NCI-H2227 (cell line): ENCODE measurements around the gene SCEL.
"Not testable (repeated sequence)": the region's sequence is repeated elsewhere in the genome, so short reads cannot be mapped to it uniquely, and the experiment has no call there.

Experiments
- DNase-seq: peaks from one replicate; lab custom pipeline; 2025; ENCODE audit not compliant: unreplicated experiment; lab: John Stamatoyannopoulos, UW

Gene SCEL

DNA sequence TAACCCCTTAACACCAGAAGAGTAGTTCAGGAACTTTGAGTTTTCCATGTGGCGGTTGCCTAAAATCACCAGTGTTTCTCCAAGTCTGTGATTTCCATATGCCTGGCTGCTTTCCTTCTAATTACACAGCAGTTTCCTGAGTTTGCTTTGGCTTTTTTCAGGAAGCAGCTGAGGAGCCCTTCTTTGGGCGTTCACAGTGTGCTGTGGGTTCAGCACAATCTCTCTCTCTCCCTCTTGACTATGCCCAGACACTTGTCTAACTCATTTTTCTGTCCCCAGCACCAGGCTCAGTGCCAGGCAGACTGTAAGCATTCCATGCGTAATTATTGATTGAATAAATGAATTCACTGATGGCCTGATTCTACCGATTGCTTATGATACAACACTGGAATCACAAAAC is 19.7 kb downstream of the SCEL start:
- no peak for DNase-seq

DNA sequence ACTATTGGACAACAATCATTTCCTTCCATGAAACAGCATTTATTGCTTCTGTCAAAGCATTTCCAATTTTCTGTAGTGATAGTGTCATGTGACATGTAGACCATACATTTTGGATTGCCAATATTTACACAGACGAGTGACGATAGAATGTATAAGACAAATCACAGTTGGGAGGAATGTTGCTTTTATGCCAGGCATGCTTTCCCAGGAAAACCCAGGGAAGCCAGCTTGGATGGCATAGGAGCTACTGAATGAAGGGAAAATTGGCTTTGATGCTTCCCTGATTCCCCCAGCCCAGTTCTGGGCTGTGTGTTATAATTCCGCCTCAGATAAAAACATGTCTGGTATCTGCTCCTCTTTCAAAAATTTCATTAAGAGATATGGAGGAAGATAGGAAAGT is 22.5 kb downstream of the SCEL start:
- DNase-seq: no peak

DNA sequence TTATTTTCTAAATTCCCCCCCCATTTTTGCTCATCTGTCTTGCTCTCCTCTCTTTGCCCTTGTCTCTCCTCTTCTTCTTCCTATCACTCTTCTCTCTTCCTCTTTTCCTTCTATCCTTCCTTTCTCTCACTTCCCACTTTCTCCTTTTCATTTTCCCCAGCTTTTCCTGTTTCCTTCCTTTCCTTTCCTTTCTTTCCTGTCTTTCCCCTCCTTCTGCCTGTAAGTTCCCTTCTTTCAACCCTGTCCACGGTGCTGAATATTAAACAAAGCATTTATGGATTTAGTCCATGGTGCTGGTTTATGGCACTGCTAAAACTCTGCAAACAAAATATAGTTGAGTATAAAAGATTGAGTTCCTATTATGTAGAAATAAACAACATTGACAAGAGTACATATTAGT is 27.6 kb downstream of the SCEL start:
- DNase-seq: no peak

DNA sequence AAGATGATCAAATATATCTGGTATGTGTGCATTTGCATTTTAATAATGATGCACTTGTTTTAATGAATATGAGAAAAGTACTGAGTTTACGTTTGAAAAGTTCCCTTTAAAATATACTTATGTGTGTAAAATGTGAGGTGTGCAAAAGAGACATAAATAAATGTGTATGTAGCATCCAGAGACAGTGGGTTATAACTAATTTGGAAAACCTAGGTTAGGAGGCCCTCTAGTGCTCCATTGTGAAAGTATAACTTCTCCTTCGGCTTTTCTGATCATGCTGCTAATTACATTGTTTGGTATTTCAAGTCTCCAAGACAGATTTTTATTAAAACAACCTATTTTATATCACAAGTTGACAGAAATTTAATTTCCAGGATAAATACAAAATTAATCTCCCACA is 30.1 kb downstream of the SCEL start:
- peak; percentile 9 for DNase-seq

DNA sequence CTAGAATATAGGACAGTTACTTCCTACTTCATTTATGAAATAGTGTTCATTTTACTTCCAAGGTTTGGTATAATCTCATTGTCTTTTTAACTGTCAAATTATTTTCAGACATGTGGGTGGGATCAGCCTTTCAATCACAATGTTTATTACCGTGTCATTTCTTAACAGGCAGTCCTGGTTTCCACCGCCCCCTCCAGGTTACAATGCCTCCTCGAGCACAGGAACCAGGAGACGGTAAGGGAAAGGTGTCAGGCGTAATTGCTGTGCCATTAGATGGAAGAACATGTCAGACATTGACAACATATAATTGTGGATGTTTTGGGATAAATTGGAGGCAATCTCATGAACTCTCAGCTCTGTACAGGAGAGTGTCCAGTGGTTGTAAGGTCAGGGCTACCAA is 36.5 kb downstream of the SCEL start:
- DNase-seq: peak; percentile 16

DNA sequence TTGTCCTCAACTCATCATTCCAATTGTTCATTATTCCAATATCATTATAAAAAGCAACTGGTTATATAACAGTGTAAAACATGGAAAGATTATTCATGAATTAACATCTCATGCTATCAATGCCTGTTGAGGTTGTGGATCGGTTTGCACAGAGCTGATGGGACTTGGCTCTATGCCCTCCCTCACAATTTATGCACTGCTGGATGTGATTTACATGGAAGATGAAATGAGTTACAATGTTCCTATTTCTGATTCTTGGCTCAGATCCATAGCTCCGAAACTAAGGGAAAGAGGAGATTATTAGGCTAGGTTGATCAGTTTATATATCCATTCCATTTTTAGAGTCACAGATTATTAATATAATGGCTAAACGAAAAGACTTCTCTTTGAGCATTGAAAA is 38.6 kb downstream of the SCEL start:
- DNase-seq: no peak

DNA sequence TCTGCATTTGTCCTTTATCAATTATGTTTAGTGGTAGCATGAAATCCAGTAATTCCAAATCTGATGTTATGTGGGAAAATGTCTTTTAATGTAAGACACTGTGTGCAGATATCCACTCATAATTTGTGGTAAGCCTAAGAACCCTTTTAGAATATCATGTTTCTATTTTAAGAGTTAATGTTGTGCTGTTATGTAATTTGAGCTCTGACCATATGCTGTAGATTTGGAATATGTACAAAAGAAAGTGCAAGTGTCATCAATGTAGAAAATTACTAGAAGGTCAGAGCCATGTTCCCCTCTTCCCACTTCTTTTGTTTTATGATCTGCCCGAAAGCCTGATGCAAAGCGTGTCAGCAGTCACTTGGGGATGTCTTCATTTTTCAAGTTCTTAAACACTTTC is 44.5 kb downstream of the SCEL start:
- DNase-seq: no peak

DNA sequence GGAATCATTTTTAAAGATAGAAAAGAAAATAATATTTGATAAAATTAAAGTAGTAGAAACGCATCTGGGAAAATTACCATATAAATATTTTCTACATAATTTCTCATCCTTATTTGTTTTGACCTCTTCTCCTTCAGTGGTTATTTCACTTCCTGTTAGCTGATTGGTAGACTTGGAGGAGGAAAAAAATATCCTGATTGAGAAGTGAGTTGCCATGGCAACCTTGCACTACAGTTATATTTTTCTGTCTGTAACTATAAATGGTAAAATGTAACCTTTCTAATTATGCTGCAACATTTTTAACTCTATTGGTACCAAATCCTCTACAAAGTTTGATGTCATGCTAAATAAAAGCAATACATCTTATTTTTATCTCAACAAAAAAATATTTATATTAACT is 45.2 kb downstream of the SCEL start:
- peak; percentile 2 for DNase-seq

DNA sequence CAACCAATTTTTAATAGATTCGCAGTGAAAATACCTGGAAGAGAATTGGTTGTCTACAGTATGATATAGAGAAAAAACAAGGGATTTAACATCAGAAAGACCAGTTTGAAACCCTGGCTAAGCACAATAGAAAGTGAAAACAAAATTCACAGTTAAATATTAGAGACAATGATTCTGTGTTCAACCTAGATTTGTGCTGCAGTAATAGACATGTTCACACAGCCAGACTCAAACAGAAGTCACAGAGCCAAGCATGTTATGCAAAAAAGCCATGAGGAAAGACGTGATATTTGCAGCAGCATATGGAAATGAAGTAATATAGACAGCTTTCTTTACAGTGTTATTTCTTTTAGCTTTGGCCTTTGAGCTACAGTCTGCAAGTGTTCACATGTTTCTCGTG is 48.1 kb downstream of the SCEL start:
- DNase-seq: no peak

DNA sequence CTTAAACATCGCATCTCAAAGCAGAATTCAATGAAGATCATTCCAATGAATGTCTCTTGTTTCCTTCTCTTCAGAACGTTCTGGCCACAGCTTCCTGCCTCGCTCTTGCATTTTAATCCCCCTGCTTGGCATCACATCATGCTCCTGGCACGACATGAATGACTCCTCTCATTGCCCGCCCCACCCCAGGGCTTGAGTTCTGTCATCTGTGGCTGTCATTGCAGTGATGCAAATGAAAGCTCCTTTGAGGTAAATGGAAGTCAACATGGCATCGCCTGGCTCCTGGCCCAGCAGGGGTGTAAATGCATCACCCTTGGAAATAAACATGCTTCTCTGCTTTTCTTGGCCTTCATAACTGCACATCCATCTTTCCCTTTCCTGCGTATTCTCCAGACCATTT is 48.6 kb downstream of the SCEL start:
- no peak for DNase-seq

DNA sequence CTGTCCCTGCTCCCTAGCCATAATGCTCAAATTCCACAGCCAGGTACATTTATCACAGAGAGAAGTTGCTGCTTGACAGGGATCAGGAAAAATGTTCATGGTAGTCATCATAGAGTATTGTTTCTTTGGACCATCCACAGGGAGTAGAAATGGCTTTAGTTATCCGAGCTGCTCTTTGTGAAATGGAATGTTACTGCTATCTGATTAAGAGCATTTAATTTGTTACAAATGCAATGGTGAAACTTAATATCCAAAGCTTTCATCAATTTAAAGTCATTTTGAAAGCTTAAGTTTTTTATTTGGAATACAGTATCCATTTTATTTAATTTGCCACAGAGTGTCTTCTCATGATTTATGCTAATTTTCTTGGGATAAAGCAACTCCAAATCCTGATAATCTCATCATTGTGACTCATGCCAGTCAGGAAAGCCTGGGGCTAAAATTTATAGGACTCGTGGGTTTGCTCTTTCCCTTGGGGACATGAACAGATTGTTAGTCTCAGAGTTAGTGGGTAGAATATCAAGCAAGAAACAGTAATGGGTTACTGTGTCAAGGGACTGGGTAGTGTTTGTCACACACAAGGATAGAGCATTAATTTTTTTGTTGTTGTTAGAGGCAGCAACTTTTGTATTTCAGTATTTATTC is 59.8 kb downstream of the SCEL start:
- DNase-seq: no peak

DNA sequence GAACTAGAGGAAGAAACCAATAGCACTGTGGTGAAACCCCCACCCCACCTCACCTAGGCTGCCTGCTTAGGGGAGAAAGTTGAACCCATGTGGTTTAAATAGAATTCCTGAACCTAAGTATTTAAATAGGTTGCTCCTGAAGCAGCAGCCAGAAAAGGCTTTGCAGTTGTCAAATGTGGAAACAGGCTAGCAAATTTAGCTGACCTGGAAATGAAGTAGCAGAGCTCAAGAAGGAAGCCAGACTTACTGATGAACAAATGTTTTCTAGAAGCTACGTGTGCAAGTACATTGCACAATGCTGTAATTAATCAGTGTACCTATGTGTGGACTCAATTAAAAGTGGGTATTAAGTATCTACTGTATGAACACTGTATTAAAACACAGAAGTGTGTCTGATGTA is 61.3 kb downstream of the SCEL start:
- no peak for DNase-seq

DNA sequence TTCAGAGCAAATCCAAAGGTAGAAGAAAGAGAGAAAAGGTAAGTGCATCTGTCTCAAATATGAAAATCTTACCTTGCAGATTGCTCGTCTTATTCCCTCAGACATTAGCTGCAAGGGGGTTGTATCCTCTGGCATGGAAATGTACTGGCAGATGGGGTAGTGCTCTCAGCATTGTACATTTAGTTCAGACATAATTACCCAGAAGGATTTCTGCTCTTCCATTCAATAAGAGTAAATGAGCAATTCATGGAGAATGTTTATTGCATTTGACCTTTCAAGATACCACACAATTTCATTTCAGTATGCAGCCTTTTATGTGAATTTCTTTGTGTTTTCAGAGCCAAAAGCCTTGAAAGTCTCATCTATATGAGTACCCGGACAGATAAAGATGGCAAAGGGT is 63.8 kb downstream of the SCEL start:
- peak; percentile 66 for DNase-seq

DNA sequence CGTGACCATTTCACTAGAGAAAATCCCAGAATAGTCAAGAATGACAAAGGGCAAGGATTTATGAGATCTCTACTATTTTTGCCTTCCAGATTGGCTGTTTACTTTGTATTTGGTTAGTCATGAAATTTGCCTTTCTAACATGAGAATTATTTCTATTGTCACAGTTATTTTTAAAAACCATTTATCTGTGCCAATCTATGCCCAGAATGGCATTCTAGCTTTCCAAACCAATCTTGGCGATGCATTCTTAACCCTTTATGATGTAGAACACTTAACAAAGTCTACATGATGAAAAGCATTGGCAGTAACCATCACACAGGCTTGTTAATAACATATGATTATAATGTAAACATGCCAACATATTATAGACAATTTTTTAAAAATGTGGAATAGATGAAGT is 65.2 kb downstream of the SCEL start:
- no peak for DNase-seq

DNA sequence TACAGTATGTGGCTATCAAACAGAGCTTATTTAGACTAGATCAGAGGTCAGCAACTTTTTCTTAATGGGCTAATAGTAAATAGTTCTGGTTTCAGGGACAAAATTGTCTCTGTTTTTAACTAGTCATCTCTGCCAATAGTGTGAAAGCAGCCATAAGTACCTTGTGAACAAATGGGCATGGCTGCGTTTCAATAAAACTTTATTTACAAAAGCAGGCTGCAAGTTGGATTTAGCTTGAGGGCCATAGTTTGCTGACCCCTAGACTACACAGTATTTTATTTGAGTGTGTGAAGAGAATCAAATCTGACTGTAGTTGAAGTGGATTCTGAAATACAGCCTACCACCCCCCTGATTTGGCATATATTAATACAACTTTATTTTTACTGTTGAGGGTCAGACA is 75.6 kb downstream of the SCEL start:
- no peak for DNase-seq

DNA sequence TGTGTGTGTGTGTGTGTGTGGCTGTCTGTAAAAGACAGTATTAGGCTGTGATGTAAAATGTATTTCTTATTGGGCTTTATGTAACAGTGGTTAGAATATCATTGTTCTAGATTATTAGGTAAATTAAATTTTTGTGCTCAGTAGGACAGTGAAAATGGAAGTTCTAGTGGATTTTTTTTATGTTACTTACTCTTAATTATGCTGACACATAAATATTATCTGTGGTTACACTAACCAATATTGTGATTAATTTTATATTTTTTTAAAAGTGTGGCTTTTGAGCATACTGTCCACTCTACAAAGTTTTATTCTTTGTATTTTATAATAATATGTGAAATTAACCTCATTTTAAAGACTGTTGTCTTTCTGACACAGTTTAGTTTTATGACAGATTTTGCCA is 80.5 kb downstream of the SCEL start:
- DNase-seq: no peak

DNA sequence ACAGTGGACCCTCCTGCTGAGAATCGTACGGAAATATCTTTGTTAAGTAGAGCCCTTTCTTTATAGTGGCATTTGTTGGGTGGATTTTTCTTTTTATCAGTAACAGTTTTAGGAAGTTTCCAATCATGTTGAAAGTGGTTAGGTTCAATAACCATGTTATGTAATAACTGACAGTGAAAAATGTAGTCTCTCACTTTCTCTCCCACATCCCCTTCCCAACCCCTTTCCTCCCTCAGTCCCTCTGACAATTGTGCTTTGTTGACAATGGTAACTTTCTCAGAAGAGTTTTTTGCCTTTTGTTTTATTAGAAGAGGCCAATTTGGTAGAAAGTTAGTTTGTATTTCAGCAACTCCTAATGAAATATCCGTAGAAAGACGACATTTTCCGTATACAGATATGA is 84.1 kb downstream of the SCEL start:
- no peak for DNase-seq

DNA sequence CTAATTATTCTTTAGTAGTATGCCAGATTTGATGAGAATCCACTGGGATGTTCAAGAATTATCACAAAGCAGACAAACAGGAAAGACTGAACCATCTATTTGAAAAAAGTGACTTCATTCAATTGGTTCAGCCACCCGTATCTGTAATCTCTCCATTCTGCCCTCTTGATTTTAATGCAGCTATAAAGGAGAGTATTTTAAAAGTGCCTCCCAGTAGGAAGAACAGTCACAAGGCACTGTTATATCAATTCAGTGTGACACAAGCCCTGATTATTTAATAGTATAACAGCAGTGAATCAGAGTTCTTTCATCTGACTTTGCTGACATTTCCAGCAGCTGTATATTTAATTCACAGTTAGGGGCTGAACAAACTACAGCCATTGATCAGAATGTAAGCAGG is 84.6 kb downstream of the SCEL start:
- no peak for DNase-seq

DNA sequence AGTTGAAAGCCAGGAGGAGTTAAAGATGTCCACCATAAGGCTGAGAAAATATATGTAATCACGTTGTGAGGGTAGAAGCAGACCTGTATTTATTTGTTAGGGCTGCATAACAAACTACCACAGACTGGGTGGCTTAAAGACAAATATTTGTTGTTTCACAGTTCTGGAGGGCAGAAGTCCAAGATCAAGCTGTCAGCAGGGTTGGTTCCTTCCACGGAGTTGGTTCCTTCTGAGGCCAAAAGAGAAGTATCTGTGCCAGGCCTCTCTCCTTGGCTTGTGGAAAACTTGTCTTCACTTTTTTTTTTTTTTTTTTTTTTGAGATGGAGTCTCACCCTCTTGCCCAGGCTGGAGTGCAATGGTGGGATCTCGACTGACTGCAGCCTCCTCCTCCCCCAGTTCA is 88.3 kb downstream of the SCEL start:
- no peak for DNase-seq

DNA sequence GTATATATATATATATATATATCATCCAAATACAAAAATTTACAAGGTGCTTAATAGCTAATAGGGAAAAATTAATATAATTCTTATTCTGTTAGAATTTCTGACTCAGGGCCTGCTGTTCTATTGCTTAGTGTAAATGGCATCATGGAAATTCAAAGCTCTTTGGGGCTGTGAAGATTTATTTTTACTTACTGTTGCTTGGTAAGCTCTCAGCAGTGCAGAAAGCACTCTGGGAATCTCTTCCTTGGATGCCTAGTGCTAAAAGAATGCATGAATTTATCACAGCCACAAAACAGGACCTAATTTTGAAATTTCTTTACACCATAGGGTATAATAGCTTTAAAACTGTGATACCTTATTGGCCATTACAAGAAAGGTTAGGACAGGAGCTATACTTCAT is 92.7 kb downstream of the SCEL start:
- no peak for DNase-seq

DNA sequence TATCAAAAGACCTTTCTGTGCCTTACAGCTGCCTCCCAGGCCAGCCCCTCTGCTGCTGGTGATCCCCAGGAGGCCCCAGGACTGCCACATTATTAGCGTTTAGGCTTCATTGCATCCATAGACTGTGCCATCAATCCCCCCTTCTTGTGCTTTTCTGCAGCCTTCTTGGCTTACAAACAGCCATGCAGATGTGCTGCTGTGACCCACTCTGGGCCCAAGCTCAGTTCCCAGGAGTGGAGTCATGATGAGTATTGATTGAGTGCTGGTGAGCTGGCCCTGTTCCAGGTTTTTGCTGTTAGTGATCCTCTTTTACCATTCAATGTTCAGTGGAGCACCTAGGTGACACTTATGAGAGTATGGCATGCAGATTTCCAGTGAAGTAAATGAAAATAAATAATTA is 102.1 kb downstream of the SCEL start:
- peak; percentile 2 for DNase-seq

DNA sequence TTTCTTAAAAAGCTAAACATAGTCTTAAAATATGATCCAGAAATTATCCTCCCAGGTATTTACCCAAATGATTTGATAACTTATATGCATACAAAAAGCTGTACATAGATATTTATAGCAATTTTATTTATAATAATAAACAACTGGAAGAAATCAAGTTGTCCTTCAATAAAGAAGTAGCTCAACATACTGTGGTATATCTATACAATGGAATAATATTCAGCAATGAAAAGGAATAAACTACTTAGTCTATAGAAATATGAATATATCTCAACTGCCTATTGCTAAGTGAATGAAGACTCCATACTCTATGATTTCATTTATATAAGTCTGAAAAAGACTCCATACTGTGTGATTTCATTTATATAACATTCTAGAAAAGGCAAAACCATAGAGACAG is 114.9 kb downstream of the SCEL start:
- no peak for DNase-seq

DNA sequence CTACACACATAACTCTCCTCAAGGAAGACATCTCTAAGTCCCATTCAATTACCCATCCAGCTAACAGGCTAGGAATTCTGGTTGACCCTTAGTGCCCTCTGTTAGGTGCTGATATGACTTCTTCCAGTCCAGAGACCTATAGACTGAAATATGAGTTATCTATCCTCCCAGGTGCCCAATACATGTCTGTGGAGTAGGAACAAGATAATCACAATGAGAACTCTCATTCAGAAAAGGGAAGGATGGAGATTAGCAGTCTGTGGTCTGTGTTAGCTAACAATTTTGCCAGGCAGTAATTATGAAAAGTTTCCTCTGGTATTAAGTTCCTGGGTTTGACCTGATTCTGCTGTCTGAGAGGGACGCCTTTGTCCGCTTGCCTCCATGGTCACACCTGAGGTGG is 117.8 kb downstream of the SCEL start:
- no peak for DNase-seq

DNA sequence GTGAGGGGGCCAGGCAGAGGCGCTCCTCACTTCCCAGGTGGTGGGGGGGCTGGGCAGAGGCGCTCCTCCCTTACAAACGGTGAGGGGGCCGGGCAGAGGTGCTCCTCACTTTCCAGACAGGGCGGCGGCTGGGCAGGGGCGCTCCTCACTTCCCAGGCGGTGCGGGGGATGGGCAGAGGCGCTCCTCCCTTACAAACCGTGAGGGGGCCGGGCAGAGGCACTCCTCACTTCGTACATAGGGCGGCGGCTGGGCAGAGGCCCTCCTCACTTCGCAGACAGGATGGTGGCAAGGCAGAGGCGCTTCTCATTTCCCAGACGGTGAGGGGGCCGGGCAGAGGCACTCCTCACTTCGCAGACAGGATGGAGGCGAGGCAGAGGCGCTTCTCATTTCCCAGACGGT is 124.5 kb downstream of the SCEL start:
- DNase-seq: not testable (repeated sequence)
